ENCODE measurements around the gene KIF2C. TPM values are rescaled to one million over a fixed set of nuclear protein-coding genes. Genes with fewer than 3 reads are reported as not detected.

KIF2C gene
- total RNA-seq, 1 experiment from 2014 or later, result 69.4 TPM

DNA sequence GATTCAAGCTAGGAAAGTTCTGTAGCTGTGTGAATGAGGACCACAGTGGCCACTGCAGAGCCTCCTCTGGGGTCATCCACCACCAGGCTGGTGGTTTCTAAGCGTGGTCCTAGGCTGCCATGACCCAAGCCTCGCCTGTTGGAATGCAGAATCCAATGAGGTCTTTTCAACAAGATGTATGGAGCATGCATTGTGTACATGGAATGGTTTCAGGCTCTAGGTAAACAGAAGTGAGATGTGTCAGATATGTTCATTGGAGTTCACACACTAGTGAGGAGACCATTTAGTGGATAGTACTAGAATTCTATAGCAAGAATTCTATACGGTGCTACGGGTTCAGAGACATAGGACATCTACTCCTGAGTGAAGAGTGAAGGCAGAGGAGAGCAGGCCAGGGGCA, 19.4 kb upstream of the KIF2C start:
- intact Hi-C loops (cut with micrococcal nuclease; ENCODE audit: unreplicated experiment), result no loop called here
- Histone ChIP-seq H3K9me3 (ENCODE audit: control insufficient read depth, insufficient read depth, low read depth, low read length) (no peaks in the 10 kb centered on the region), H3K4me1 (ENCODE audit: control insufficient read depth, insufficient read depth, low read length) (peaks cover 7% of the 10 kb centered on the region), H3K36me3 (ENCODE audit: control insufficient read depth, insufficient read depth, low read length) (no peaks in the 10 kb centered on the region), H3K27me3 (ENCODE audit: control insufficient read depth, insufficient read depth, low read length) (peaks cover 3% of the 10 kb centered on the region; the same call in 1 of the 2 replicates), H3K27ac (ENCODE audit: low read length) (no peak overlapping the region), H3K4me3 (ENCODE audit: low read depth in 2 of 2, low read length in 2 of 2) (no peak overlapping the region)
- no peak for ATAC-seq
- in situ Hi-C loops (cut with HindIII; ENCODE audit: low pct_unique_long_range_greater_than_20kb, low sequenced_read_pairs), result no loop called here
- ChIA-PET POLR2A (no interaction called here), CTCF (interaction anchor here (0.7 kb wide), 2 partner anchors 67 to 288 kb away, joined by 12 read pairs; no protein-coding TSS in a partner anchor)
- BruUV-seq (replicated peaks), result no TSS peak
- no peak for DNase-seq (ENCODE audit: low read depth, low spot score)
- no peak for TF ChIP-seq POLR2AphosphoS5 (IDR thresholded peaks at IDR 0.05; ENCODE audit: low read depth, low read length)
- TF ChIP-seq, protein P1, sequence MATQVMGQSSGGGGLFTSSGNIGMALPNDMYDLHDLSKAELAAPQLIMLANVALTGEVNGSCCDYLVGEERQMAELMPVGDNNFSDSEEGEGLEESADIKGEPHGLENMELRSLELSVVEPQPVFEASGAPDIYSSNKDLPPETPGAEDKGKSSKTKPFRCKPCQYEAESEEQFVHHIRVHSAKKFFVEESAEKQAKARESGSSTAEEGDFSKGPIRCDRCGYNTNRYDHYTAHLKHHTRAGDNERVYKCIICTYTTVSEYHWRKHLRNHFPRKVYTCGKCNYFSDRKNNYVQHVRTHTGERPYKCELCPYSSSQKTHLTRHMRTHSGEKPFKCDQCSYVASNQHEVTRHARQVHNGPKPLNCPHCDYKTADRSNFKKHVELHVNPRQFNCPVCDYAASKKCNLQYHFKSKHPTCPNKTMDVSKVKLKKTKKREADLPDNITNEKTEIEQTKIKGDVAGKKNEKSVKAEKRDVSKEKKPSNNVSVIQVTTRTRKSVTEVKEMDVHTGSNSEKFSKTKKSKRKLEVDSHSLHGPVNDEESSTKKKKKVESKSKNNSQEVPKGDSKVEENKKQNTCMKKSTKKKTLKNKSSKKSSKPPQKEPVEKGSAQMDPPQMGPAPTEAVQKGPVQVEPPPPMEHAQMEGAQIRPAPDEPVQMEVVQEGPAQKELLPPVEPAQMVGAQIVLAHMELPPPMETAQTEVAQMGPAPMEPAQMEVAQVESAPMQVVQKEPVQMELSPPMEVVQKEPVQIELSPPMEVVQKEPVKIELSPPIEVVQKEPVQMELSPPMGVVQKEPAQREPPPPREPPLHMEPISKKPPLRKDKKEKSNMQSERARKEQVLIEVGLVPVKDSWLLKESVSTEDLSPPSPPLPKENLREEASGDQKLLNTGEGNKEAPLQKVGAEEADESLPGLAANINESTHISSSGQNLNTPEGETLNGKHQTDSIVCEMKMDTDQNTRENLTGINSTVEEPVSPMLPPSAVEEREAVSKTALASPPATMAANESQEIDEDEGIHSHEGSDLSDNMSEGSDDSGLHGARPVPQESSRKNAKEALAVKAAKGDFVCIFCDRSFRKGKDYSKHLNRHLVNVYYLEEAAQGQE (IDR thresholded peaks at IDR 0.05; ENCODE audit: insufficient read depth in 1 of 2, low read depth in 2 of 2, low read length in 1 of 2), result no peak
- TF ChIP-seq, protein P2, sequence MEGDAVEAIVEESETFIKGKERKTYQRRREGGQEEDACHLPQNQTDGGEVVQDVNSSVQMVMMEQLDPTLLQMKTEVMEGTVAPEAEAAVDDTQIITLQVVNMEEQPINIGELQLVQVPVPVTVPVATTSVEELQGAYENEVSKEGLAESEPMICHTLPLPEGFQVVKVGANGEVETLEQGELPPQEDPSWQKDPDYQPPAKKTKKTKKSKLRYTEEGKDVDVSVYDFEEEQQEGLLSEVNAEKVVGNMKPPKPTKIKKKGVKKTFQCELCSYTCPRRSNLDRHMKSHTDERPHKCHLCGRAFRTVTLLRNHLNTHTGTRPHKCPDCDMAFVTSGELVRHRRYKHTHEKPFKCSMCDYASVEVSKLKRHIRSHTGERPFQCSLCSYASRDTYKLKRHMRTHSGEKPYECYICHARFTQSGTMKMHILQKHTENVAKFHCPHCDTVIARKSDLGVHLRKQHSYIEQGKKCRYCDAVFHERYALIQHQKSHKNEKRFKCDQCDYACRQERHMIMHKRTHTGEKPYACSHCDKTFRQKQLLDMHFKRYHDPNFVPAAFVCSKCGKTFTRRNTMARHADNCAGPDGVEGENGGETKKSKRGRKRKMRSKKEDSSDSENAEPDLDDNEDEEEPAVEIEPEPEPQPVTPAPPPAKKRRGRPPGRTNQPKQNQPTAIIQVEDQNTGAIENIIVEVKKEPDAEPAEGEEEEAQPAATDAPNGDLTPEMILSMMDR (IDR thresholded peaks at IDR 0.05), result no peak
- no peak for TF ChIP-seq SIN3A (IDR thresholded peaks at IDR 0.05; ENCODE audit: borderline replicate concordance, insufficient read depth, low read depth, low read length)
- TF ChIP-seq TCF7L2 (IDR thresholded peaks at IDR 0.05; ENCODE audit: low read depth, low read length), result no peak

DNA sequence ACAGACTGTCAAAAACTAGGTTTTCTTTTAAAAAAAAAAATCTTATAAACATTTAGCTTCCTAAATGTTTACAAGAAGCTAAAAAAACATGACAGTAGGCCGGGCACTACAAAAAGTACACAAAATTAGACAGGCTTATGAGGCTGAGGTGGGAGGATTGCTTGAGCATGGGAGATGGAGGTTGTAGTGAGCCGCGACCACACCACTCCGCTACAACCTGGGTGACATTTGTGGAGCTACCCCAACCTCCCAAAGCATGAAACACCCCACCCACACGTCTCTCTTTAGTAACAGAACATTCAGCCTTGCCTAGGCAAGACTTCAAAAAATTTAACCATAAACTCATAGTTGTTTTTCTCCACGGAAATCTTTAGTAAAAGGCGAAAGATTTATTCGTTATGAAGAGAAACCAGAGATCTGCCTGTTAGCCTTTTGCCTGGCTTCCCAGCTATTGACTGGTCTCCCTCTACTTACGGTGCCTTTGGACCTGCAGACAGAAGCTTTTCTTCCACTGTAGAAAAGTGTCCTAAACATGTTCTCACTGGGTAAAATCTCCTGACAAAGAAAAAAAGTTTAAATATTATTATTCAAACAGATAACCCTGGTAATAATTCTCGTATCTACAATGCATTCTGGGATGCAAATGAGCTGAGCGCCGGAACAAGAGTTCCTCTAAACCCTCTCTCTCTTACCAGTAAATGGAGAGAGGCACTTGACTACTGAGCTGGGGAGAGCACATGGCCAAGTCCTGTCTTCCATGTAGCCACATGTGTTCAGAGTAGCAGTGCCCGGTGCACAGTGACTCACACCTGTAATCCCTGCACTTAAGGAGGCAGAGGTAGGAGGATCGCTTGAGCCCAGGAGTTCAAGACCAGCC, 17.9 kb upstream of the KIF2C start:
- POLR2A ChIA-PET, result interaction anchor here (0.5 to 1.7 kb wide), 19 partner anchors 9 to 285 kb away, joined by 3 to 83 read pairs (median 4); partner anchors contain the start of genes PLK3, RNU5D-1 and RPS8
- Histone ChIP-seq H3K27me3 (ENCODE audit: control insufficient read depth, insufficient read depth, low read length) (no peaks in the 10 kb centered on the region), H3K4me1 (ENCODE audit: control insufficient read depth, insufficient read depth, low read length) (peaks cover 7% of the 10 kb centered on the region), H3K27ac (ENCODE audit: low read length) (peak overlapping the region; percentile 97), H3K4me3 (ENCODE audit: low read depth in 2 of 2, low read length in 2 of 2) (no peak overlapping the region), H3K9me3 (ENCODE audit: control insufficient read depth, insufficient read depth, low read depth, low read length) (no peaks in the 10 kb centered on the region), H3K36me3 (ENCODE audit: control insufficient read depth, insufficient read depth, low read length) (no peaks in the 10 kb centered on the region)
- CTCF ChIA-PET, result interaction anchor here (0.6 to 1.1 kb wide), 2 partner anchors 9 to 15 kb away, joined by 3 to 9 read pairs; partner anchors contain the start of gene RNU5D-1
- TF ChIP-seq, protein P2 (IDR thresholded peaks at IDR 0.05), result no peak
- peak; percentile 100 for TF ChIP-seq POLR2AphosphoS5 (IDR thresholded peaks at IDR 0.05; ENCODE audit: low read depth, low read length)
- peak; percentile 100 for TF ChIP-seq SIN3A (IDR thresholded peaks at IDR 0.05; ENCODE audit: borderline replicate concordance, insufficient read depth, low read depth, low read length)
- TF ChIP-seq, protein P1 (IDR thresholded peaks at IDR 0.05; ENCODE audit: insufficient read depth in 1 of 2, low read depth in 2 of 2, low read length in 1 of 2), result peak in 1 of 2 experiments; percentile 46; a peak in 1 of 4 replicates
- TF ChIP-seq TCF7L2 (IDR thresholded peaks at IDR 0.05; ENCODE audit: low read depth, low read length), result peak; percentile 68
- DNase-seq (ENCODE audit: low read depth, low spot score), result peak; percentile 98
- in situ Hi-C loops (cut with HindIII; ENCODE audit: low pct_unique_long_range_greater_than_20kb, low sequenced_read_pairs) (no loop called here), intact Hi-C loops (cut with micrococcal nuclease; ENCODE audit: unreplicated experiment) (no loop called here)
- ATAC-seq, result peak; percentile 98
- TSS peak; percentile 100 for BruUV-seq (replicated peaks)

Data from Panc1 (cell line).